ENCODE measurements around the gene FHIT.

The FHIT gene

DNA sequence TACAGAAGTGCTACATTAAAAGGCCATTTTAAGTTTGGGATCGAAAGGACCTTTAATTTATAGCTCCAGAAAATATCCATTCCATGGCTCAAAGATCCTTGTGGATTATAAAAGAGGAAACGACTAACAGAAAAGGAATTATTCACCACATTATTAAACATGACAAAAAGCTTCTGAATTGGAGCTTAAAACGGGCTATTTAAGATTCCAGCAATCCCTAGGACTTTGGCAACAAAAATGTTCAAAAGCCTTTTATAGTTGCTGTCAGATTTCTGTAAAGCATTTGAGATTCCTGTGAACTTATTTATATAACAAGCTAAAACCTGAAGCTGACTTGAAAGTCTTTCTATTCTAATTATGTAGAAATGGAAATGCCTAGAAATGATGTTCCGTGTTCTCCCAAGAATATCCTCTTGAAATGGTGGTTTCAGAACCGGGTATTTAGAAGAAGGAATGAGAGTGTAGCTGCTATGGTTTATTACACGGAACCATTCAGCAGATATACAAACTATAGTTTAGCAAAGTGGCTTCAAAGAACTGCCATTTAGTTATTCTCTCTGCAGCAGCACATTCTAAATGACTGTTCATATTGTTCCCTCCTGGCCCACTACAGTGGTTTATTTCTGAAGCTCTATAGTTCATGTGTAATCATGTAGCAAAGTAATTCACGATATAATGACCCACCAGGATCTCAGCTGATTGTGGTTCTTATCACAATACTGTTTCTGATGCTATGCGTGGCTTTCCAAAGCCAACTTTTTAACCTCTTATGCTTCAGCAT is 961.7 kb downstream of the FHIT start:
- no peak overlapping the region for H3K4me3 ChIP-seq (ENCODE audit: low read depth, low read length)
- TF ChIP-seq, protein P1, sequence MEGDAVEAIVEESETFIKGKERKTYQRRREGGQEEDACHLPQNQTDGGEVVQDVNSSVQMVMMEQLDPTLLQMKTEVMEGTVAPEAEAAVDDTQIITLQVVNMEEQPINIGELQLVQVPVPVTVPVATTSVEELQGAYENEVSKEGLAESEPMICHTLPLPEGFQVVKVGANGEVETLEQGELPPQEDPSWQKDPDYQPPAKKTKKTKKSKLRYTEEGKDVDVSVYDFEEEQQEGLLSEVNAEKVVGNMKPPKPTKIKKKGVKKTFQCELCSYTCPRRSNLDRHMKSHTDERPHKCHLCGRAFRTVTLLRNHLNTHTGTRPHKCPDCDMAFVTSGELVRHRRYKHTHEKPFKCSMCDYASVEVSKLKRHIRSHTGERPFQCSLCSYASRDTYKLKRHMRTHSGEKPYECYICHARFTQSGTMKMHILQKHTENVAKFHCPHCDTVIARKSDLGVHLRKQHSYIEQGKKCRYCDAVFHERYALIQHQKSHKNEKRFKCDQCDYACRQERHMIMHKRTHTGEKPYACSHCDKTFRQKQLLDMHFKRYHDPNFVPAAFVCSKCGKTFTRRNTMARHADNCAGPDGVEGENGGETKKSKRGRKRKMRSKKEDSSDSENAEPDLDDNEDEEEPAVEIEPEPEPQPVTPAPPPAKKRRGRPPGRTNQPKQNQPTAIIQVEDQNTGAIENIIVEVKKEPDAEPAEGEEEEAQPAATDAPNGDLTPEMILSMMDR (IDR thresholded peaks at IDR 0.05; ENCODE audit: low read depth, low read length, missing control alignments): no peak
- no peak for DNase-seq (ENCODE audit: low read depth)
- in situ Hi-C loops (cut with HindIII; ENCODE audit: low sequenced_read_pairs): no loop called here

DNA sequence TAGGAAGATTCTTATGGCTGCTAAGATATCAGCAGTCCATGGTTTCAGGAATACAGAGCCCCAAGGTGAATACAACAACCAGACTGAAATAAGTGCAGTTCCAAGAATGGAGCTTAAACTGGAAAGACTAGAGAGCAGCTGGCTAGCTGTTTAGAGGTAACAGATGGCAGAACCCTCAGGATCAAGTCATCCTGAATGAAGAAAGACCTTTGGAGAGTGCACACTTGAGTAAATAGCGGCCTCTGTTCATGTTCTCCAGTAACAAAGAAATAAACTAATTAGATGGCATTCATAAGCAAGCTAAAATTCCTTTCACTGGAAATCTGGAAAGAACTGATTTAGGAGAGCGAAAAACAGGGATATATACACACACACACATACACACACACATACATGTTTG is 968.4 kb downstream of the FHIT start:
- in situ Hi-C loops (cut with HindIII; ENCODE audit: low sequenced_read_pairs): no loop called here
- DNase-seq (ENCODE audit: low read depth): no peak
- no peak overlapping the region for H3K4me3 ChIP-seq (ENCODE audit: low read depth, low read length)
- TF ChIP-seq, protein P1 (IDR thresholded peaks at IDR 0.05; ENCODE audit: low read depth, low read length, missing control alignments): no peak

DNA sequence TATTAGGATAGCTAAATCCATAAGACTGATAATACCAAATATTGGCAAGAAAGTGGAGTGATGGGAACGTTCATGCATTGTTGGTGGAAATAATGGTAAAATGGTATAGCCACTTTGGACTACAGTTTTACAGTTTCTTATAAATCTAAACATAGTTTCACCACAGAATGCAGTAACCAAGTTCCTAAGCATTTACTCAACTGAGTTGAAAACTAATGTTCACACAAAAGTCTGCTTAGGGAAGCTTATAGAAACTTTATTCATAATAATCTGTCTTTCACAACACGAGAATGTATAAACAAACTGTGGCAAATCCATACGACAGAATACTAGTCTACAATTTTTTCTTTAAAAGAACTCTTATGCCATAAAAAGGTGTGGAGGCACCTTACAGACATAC is 969.3 kb downstream of the FHIT start:
- in situ Hi-C loops (cut with HindIII; ENCODE audit: low sequenced_read_pairs): no loop called here

DNA sequence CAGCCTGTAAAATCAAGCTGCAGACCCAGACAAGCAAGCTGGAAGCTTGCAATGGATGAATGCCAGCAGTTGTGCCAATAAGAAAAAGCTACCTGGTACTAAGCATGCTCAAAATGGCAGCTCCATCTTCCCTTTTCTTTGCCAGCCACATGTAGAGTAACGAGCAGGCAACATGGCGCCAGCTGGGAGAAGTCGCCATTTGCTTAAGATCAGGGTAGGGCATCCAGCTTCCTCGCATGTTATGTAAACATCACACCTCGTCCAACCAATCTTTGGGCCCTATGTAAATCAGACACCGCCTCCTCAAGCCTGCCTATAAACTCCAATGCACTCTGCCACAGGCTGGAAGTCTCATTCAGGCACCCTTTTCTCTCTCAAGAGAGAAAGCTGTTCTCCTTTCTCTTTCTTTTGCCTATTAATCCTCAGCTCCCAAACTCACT is 973.9 kb downstream of the FHIT start:
- TF ChIP-seq, protein P1 (IDR thresholded peaks at IDR 0.05; ENCODE audit: low read depth, low read length, missing control alignments): no peak
- DNase-seq (ENCODE audit: low read depth): no peak
- no peak overlapping the region for H3K4me3 ChIP-seq (ENCODE audit: low read depth, low read length)
- in situ Hi-C loops (cut with HindIII; ENCODE audit: low sequenced_read_pairs): no loop called here

More for the DNA sequence above, 969.3 kb downstream of the FHIT start:
- TF ChIP-seq, protein P1 (IDR thresholded peaks at IDR 0.05; ENCODE audit: low read depth, low read length, missing control alignments): no peak
- DNase-seq (ENCODE audit: low read depth): no peak
- H3K4me3 ChIP-seq (ENCODE audit: low read depth, low read length): no peak overlapping the region

DNA sequence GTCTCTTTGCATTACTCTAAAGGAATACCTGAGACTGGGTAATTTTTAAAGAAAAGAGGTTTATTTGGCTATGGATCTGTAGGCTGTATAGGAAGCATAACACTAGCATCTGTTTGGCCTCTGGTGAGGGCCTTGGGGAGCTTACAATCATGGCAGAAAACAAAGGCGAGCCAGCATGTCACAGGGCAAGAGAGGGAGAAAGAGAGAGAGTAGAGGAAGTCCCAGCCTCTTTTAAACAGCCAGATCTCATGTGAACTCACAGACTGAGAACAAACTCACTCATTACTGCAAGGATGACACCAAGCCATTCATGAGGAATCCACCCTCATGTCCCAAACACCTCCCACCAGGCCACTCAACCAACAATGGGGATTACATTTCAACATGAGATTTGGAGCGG is 974.6 kb downstream of the FHIT start:
- TF ChIP-seq, protein P1 (IDR thresholded peaks at IDR 0.05; ENCODE audit: low read depth, low read length, missing control alignments): no peak
- no peak for DNase-seq (ENCODE audit: low read depth)
- H3K4me3 ChIP-seq (ENCODE audit: low read depth, low read length): no peak overlapping the region
- in situ Hi-C loops (cut with HindIII; ENCODE audit: low sequenced_read_pairs): no loop called here

DNA sequence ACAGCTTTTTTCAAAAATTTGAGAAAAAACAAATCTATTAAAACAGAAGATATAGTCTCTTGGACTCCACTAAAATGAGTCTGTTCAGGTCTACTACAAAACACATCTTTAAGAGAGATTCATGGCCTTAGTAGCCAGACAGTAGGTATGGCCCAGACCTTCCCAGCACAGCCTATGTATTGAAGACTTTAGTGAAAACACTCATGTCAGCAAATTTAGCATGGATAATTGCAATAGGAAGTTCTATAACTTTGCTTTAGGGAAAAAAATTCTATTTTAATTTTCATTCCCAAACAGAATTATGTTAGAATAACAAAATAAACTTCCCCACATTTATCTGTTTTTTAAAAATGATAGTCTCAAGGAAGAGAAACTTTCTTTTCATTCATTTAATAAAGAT is 976.6 kb downstream of the FHIT start:
- TF ChIP-seq, protein P1 (IDR thresholded peaks at IDR 0.05; ENCODE audit: low read depth, low read length, missing control alignments): no peak
- H3K4me3 ChIP-seq (ENCODE audit: low read depth, low read length): no peak overlapping the region
- in situ Hi-C loops (cut with HindIII; ENCODE audit: low sequenced_read_pairs): no loop called here
- DNase-seq (ENCODE audit: low read depth): no peak

Measured in astrocyte of the cerebellum (primary cell).